Gastroesophageal sphincter (tissue), 3 donors: Measurements from ENCODE around the gene BCR.

Source experiments
- EP300 ChIP-seq: sonication (generic); formaldehyde crosslinking; IDR thresholded peaks from one replicate; pipeline ENCODE4 v1.6.1; 2017; ENCODE audit warnings: antibody characterized with exemption, mild to moderate bottlenecking
- POLR2A ChIP-seq, 2 donors: fragments of 450-650 bp; IDR thresholded peaks; one replicate each; pipeline ENCODE4 v1.6.1; 2017; ENCODE audit warnings: antibody characterized with exemption in 2 of 2, mild to moderate bottlenecking in 2 of 2, moderate library complexity in 1 of 2
- TF ChIP-seq, protein P1 (sequence below), 4 experiments: fragments of 200-600 bp in 2 of 4; fragments of 450-650 bp in 2 of 4; sonication (generic) in 1 of 4; IDR thresholded peaks; one replicate each; pipeline ENCODE4 v1.5.1; 2017 to 2019; ENCODE audit warnings: antibody characterized with exemption in 4 of 4, mild to moderate bottlenecking in 2 of 4, moderate library complexity in 2 of 4

DNA sequence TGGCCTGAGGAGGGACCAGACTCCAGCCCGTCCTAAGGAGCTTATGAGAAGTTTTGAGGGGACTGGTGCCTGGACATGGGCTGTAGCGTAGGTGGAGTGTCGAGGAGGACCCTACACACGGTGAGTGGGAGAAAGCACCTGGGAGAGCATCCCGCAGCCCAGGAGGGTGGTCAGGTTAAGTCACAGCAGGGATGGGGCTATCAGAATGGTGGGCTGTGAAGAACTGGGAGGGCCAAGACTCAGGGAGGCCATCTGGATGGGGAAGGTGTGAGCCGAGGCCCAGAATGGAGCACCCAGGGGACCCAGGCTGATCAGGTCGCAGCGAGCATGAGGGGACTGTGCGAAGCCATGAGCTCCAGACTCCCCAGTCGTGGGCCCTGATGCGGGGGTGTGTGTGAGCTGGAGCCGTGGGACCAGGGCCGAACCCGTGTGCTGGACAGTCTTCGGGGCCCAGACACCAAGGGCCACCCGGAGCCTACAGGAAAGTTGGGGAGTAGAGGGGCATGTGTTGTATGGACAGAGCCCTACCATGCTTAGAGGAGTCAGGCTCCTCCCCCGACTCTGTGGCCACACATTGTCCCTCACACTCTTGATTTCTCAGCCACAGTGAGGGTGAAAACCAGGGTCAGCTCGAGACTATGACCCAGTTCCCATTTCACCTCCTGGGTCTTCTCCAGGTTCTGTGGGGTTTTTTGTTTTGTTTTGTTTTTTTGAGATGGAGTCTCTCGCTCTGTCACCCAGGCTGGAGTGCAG, 54.3 kb downstream of the BCR start:
- TF ChIP-seq POLR2A (IDR thresholded peaks at IDR 0.05) (no peak), EP300 (no peak)
- TF ChIP-seq, protein P1, sequence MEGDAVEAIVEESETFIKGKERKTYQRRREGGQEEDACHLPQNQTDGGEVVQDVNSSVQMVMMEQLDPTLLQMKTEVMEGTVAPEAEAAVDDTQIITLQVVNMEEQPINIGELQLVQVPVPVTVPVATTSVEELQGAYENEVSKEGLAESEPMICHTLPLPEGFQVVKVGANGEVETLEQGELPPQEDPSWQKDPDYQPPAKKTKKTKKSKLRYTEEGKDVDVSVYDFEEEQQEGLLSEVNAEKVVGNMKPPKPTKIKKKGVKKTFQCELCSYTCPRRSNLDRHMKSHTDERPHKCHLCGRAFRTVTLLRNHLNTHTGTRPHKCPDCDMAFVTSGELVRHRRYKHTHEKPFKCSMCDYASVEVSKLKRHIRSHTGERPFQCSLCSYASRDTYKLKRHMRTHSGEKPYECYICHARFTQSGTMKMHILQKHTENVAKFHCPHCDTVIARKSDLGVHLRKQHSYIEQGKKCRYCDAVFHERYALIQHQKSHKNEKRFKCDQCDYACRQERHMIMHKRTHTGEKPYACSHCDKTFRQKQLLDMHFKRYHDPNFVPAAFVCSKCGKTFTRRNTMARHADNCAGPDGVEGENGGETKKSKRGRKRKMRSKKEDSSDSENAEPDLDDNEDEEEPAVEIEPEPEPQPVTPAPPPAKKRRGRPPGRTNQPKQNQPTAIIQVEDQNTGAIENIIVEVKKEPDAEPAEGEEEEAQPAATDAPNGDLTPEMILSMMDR (IDR thresholded peaks at IDR 0.05) = no peak
